Immature natural killer cell (primary cell): ENCODE data around the gene PRKAR2B. TPM values are rescaled to one million over a fixed set of nuclear protein-coding genes. Genes with fewer than 3 reads are reported as not detected.

ENCODE experiments used
- DNase-seq, 3 donors: peaks; one replicate each; pipeline ENCODE4 v3.0.0; 2022; ENCODE audit warnings: mixed read lengths in 1 of 3
- H3K27ac Mint-ChIP-seq, 6 donors: one replicate each; pipeline ENCODE4 v1.8.0; 2020; ENCODE audit warnings: mixed read lengths in 6 of 6, mild to moderate bottlenecking in 5 of 6, inconsistent platforms in 4 of 6, moderate library complexity in 3 of 6
- H3K27me3 Mint-ChIP-seq, 3 donors: one replicate each; pipeline ENCODE4 v1.8.0; 2020 to 2021; ENCODE audit warnings: low read depth in 3 of 3, mild to moderate bottlenecking in 3 of 3, mixed read lengths in 3 of 3, moderate library complexity in 3 of 3, inconsistent platforms in 1 of 3
- H3K36me3 Mint-ChIP-seq, 3 donors: one replicate each; pipeline ENCODE4 v1.8.0; 2020; ENCODE audit warnings: mixed read lengths in 3 of 3, inconsistent platforms in 2 of 3, mild to moderate bottlenecking in 2 of 3
- H3K4me1 Mint-ChIP-seq, 2 donors: one replicate each; pipeline ENCODE4 v1.8.0; 2020; ENCODE audit warnings: inconsistent platforms in 2 of 2, mild to moderate bottlenecking in 2 of 2, mixed read lengths in 2 of 2, moderate library complexity in 1 of 2
- H3K4me3 Mint-ChIP-seq, 5 donors: one replicate each; pipeline ENCODE4 v1.8.0; 2020; ENCODE audit warnings: mild to moderate bottlenecking in 5 of 5, mixed read lengths in 5 of 5, inconsistent platforms in 3 of 5, moderate library complexity in 3 of 5
- H3K9me3 Mint-ChIP-seq, 6 donors: one replicate each; pipeline ENCODE4 v1.8.0; 2020; ENCODE audit warnings: mild to moderate bottlenecking in 6 of 6, mixed read lengths in 6 of 6, inconsistent platforms in 4 of 6, moderate library complexity in 3 of 6
- polyA plus RNA-seq, 3 donors: library from polyadenylated mRNA; unstranded; fragments of 300-500 nt; fragmentation: Illumina TruSeq; gene quantifications; one replicate each; pipeline ENCODE4 v1.2.3, GENCODE V29; 2021

Gene PRKAR2B
- 1 to 10 TPM in 2 of 3 donors, under 1 TPM in 1; 0.74 to 5.9 (median 1.7) TPM for polyA plus RNA-seq

- peak within 1 kb of the TSS; percentile 78 to 91 (median 89) for H3K4me3 Mint-ChIP-seq
- H3K9me3 Mint-ChIP-seq = no peaks in the 10 kb centered on the region
- peaks cover 4 to 29% (median 25%) of the 10 kb centered on the region in 3 donors for H3K27me3 Mint-ChIP-seq
- peak; percentile 78 for DNase-seq
- H3K27ac Mint-ChIP-seq = peak within 1 kb of the TSS in 5 of 6 donors; percentile 12 to 69 (median 28)
- H3K4me1 Mint-ChIP-seq = peaks cover 8 to 19% of the 10 kb centered on the region in 2 donors
- no peaks in the 10 kb centered on the region for H3K36me3 Mint-ChIP-seq
Observed at GRCh38 chr7:107044347-107045194, at the start of gene PRKAR2B. Gene PRKAR2B, plus strand, starts transcription at chr7:107044705. Its CDS starts 203 bp downstream, at chr7:107044908.

- DNase-seq = no peak
- no peaks in the 10 kb centered on the region for H3K4me1 Mint-ChIP-seq
- no peaks in the 10 kb centered on the region for H3K36me3 Mint-ChIP-seq
- H3K27me3 Mint-ChIP-seq = peaks cover 0 to 8% (median 6%) of the 10 kb centered on the region in 3 donors
- no peak overlapping the region for H3K4me3 Mint-ChIP-seq
- H3K9me3 Mint-ChIP-seq = no peaks in the 10 kb centered on the region
- no peak overlapping the region for H3K27ac Mint-ChIP-seq
Observed at GRCh38 chr7:106994833-106995232, 49.7 kb upstream of the PRKAR2B start.

- Mint-ChIP-seq H3K36me3 (no peaks in the 10 kb centered on the region), H3K4me3 (no peak overlapping the region), H3K27ac (no peak overlapping the region), H3K4me1 (no peaks in the 10 kb centered on the region), H3K9me3 (no peaks in the 10 kb centered on the region), H3K27me3 (peaks cover 3 to 8% (median 6%) of the 10 kb centered on the region in 3 donors)
- no peak for DNase-seq
Observed at GRCh38 chr7:106997487-106998271, 46.8 kb upstream of the PRKAR2B start.

GRCh38 chr7:106999023-106999422 lies 45.5 kb upstream of the PRKAR2B start:
- Mint-ChIP-seq H3K27me3 (peaks cover 3 to 8% (median 6%) of the 10 kb centered on the region in 3 donors), H3K4me3 (no peak overlapping the region), H3K4me1 (no peaks in the 10 kb centered on the region), H3K27ac (no peak overlapping the region), H3K36me3 (no peaks in the 10 kb centered on the region), H3K9me3 (no peaks in the 10 kb centered on the region)
- no peak for DNase-seq

GRCh38 chr7:107001490-107001889 lies 43.0 kb upstream of the PRKAR2B start:
- no peak overlapping the region for H3K4me3 Mint-ChIP-seq
- H3K36me3 Mint-ChIP-seq = no peaks in the 10 kb centered on the region
- no peak for DNase-seq
- H3K27ac Mint-ChIP-seq = no peak overlapping the region
- H3K27me3 Mint-ChIP-seq = peaks cover 0 to 5% (median 3%) of the 10 kb centered on the region in 3 donors
- no peaks in the 10 kb centered on the region for H3K9me3 Mint-ChIP-seq
- H3K4me1 Mint-ChIP-seq = no peaks in the 10 kb centered on the region

GRCh38 chr7:107002126-107002525 lies 42.4 kb upstream of the PRKAR2B start:
- Mint-ChIP-seq H3K4me3 (no peak overlapping the region), H3K27me3 (peaks cover 0 to 5% (median 3%) of the 10 kb centered on the region in 3 donors), H3K4me1 (no peaks in the 10 kb centered on the region), H3K27ac (no peak overlapping the region), H3K9me3 (no peaks in the 10 kb centered on the region), H3K36me3 (no peaks in the 10 kb centered on the region)
- DNase-seq = no peak

- H3K36me3 Mint-ChIP-seq = no peaks in the 10 kb centered on the region
- peaks cover 0 to 4% (median 3%) of the 10 kb centered on the region in 3 donors for H3K27me3 Mint-ChIP-seq
- DNase-seq = no peak
- H3K27ac Mint-ChIP-seq = no peak overlapping the region
- H3K4me3 Mint-ChIP-seq = no peak overlapping the region
- H3K9me3 Mint-ChIP-seq = no peaks in the 10 kb centered on the region
- no peaks in the 10 kb centered on the region for H3K4me1 Mint-ChIP-seq
Observed at GRCh38 chr7:107002529-107002998, 41.9 kb upstream of the PRKAR2B start.

- H3K4me1 Mint-ChIP-seq = no peaks in the 10 kb centered on the region
- DNase-seq = no peak
- no peak overlapping the region for H3K4me3 Mint-ChIP-seq
- H3K36me3 Mint-ChIP-seq = no peaks in the 10 kb centered on the region
- no peaks in the 10 kb centered on the region for H3K9me3 Mint-ChIP-seq
- no peak overlapping the region for H3K27ac Mint-ChIP-seq
- peaks cover 0 to 5% (median 0%) of the 10 kb centered on the region in 3 donors for H3K27me3 Mint-ChIP-seq
Observed at GRCh38 chr7:107007007-107007891, 37.3 kb upstream of the PRKAR2B start.

- no peaks in the 10 kb centered on the region for H3K4me1 Mint-ChIP-seq
- H3K4me3 Mint-ChIP-seq = no peak overlapping the region
- H3K27ac Mint-ChIP-seq = no peak overlapping the region
- H3K36me3 Mint-ChIP-seq = no peaks in the 10 kb centered on the region
- DNase-seq = no peak
- H3K27me3 Mint-ChIP-seq = peaks cover 0 to 7% (median 0%) of the 10 kb centered on the region in 3 donors
- H3K9me3 Mint-ChIP-seq = no peaks in the 10 kb centered on the region
Observed at GRCh38 chr7:107007892-107008287, 36.6 kb upstream of the PRKAR2B start.

- DNase-seq = no peak
- Mint-ChIP-seq H3K4me1 (no peaks in the 10 kb centered on the region), H3K27me3 (peaks cover under 1 to 11% (median 2%) of the 10 kb centered on the region in 3 donors), H3K9me3 (no peaks in the 10 kb centered on the region), H3K27ac (no peak overlapping the region), H3K36me3 (no peaks in the 10 kb centered on the region), H3K4me3 (no peak overlapping the region)
Observed at GRCh38 chr7:107009846-107010203, 34.7 kb upstream of the PRKAR2B start.

- Mint-ChIP-seq H3K27ac (no peak overlapping the region), H3K9me3 (no peaks in the 10 kb centered on the region), H3K4me3 (no peak overlapping the region), H3K4me1 (no peaks in the 10 kb centered on the region), H3K27me3 (peaks cover 2 to 11% (median 4%) of the 10 kb centered on the region in 3 donors), H3K36me3 (no peaks in the 10 kb centered on the region)
- DNase-seq = no peak
Observed at GRCh38 chr7:107012691-107013090, 31.8 kb upstream of the PRKAR2B start.

- H3K27ac Mint-ChIP-seq = no peak overlapping the region
- no peaks in the 10 kb centered on the region for H3K9me3 Mint-ChIP-seq
- no peak overlapping the region for H3K4me3 Mint-ChIP-seq
- DNase-seq = no peak
- H3K36me3 Mint-ChIP-seq = no peaks in the 10 kb centered on the region
- no peaks in the 10 kb centered on the region for H3K4me1 Mint-ChIP-seq
- peaks cover 2 to 11% (median 4%) of the 10 kb centered on the region in 3 donors for H3K27me3 Mint-ChIP-seq
Observed at GRCh38 chr7:107014387-107015023, 30.0 kb upstream of the PRKAR2B start.

- Mint-ChIP-seq H3K36me3 (no peaks in the 10 kb centered on the region), H3K27me3 (peaks cover 2 to 9% (median 4%) of the 10 kb centered on the region in 3 donors), H3K4me1 (no peaks in the 10 kb centered on the region), H3K4me3 (no peak overlapping the region), H3K9me3 (no peaks in the 10 kb centered on the region), H3K27ac (no peak overlapping the region)
- no peak for DNase-seq
Observed at GRCh38 chr7:107016312-107016711, 28.2 kb upstream of the PRKAR2B start.
